Measurements from ENCODE around the gene SMAD7.
A peak's percentile ranks its signal among the peaks of the same experiment; 100 is the strongest.

SMAD7 gene

GRCh38 chr18:48945953-48946217, 4.9 kb downstream of the SMAD7 start:
- Histone ChIP-seq H3K9ac (ENCODE audit: low read depth in 1 of 2, low read length in 2 of 2) (peak overlapping the region in 1 of 2 donors; percentile 11), H3K4me3 (ENCODE audit: low read depth in 1 of 2, low read length in 2 of 2) (peak overlapping the region; percentile 26 to 93), H3K4me1 (ENCODE audit: control insufficient read depth in 1 of 2, insufficient read depth in 2 of 2, low read length in 2 of 2) (peaks cover 71 to 73% of the 10 kb centered on the region in 2 donors), H3K9me3 (ENCODE audit: control insufficient read depth in 1 of 2, low read length in 2 of 2) (no peaks in the 10 kb centered on the region), H3K27me3 (ENCODE audit: control insufficient read depth in 1 of 2, insufficient read depth in 2 of 2, low read length in 2 of 2) (no peaks in the 10 kb centered on the region), H3K27ac (ENCODE audit: low read depth, low read length) (no peak overlapping the region), H3K36me3 (ENCODE audit: control insufficient read depth in 1 of 2, insufficient read depth in 2 of 2, low read length in 2 of 2) (peaks cover 5 to 26% of the 10 kb centered on the region in 2 donors)

DNA sequence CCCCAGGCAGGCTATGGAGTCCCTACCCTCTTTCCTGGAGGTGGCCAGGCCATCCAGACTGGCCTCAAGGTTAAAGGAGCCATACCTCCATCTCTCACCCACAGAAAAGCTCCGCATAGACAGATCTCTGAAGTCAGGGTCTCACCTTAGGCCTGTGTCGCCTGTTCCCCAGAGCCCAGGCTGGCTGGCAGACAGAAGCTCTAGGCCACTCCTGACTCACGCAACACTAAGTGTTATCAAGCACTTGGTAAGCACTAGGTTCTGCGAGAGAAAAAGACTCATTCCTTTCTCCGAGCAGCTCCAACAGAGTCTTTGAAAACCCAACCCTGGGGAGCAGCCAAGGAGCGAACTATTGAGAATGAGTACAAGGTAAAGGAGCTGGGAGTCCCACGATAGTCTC, 6.1 kb downstream of the SMAD7 start:
- Histone ChIP-seq H3K9me3 (ENCODE audit: control insufficient read depth in 1 of 2, low read length in 2 of 2) (no peaks in the 10 kb centered on the region), H3K9ac (ENCODE audit: low read depth in 1 of 2, low read length in 2 of 2) (peak overlapping the region in 1 of 2 donors; percentile 21), H3K36me3 (ENCODE audit: control insufficient read depth in 1 of 2, insufficient read depth in 2 of 2, low read length in 2 of 2) (peaks cover 5 to 28% of the 10 kb centered on the region in 2 donors), H3K4me1 (ENCODE audit: control insufficient read depth in 1 of 2, insufficient read depth in 2 of 2, low read length in 2 of 2) (peaks cover 82 to 83% of the 10 kb centered on the region in 2 donors), H3K4me3 (ENCODE audit: low read depth in 1 of 2, low read length in 2 of 2) (peak overlapping the region; percentile 26 to 27), H3K27me3 (ENCODE audit: control insufficient read depth in 1 of 2, insufficient read depth in 2 of 2, low read length in 2 of 2) (no peaks in the 10 kb centered on the region), H3K27ac (ENCODE audit: low read depth, low read length) (peak overlapping the region; percentile 26)

GRCh38 chr18:48943736-48944527, 6.8 kb downstream of the SMAD7 start:
- peak overlapping the region; percentile 26 for H3K27ac ChIP-seq (ENCODE audit: low read depth, low read length)
- peak overlapping the region in 1 of 2 donors; percentile 21 for H3K9ac ChIP-seq (ENCODE audit: low read depth in 1 of 2, low read length in 2 of 2)
- H3K4me3 ChIP-seq (ENCODE audit: low read depth in 1 of 2, low read length in 2 of 2) = peak overlapping the region; percentile 26 to 27

GRCh38 chr18:48943333-48943732, 7.4 kb downstream of the SMAD7 start:
- Histone ChIP-seq H3K4me1 (ENCODE audit: control insufficient read depth in 1 of 2, insufficient read depth in 2 of 2, low read length in 2 of 2) (peaks cover 93 to 95% of the 10 kb centered on the region in 2 donors), H3K27me3 (ENCODE audit: control insufficient read depth in 1 of 2, insufficient read depth in 2 of 2, low read length in 2 of 2) (no peaks in the 10 kb centered on the region), H3K27ac (ENCODE audit: low read depth, low read length) (peak overlapping the region; percentile 26), H3K36me3 (ENCODE audit: control insufficient read depth in 1 of 2, insufficient read depth in 2 of 2, low read length in 2 of 2) (peaks cover 5 to 31% of the 10 kb centered on the region in 2 donors), H3K9me3 (ENCODE audit: control insufficient read depth in 1 of 2, low read length in 2 of 2) (no peaks in the 10 kb centered on the region), H3K4me3 (ENCODE audit: low read depth in 1 of 2, low read length in 2 of 2) (peak overlapping the region; percentile 1 to 4), H3K9ac (ENCODE audit: low read depth in 1 of 2, low read length in 2 of 2) (no peak overlapping the region)

More at GRCh38 chr18:48943736-48944527, 6.8 kb downstream of the SMAD7 start:
- Histone ChIP-seq H3K27me3 (ENCODE audit: control insufficient read depth in 1 of 2, insufficient read depth in 2 of 2, low read length in 2 of 2) (no peaks in the 10 kb centered on the region), H3K36me3 (ENCODE audit: control insufficient read depth in 1 of 2, insufficient read depth in 2 of 2, low read length in 2 of 2) (peaks cover 5 to 28% of the 10 kb centered on the region in 2 donors), H3K9me3 (ENCODE audit: control insufficient read depth in 1 of 2, low read length in 2 of 2) (no peaks in the 10 kb centered on the region), H3K4me1 (ENCODE audit: control insufficient read depth in 1 of 2, insufficient read depth in 2 of 2, low read length in 2 of 2) (peaks cover 87 to 89% of the 10 kb centered on the region in 2 donors)

GRCh38 chr18:48942554-48943261, 8.1 kb downstream of the SMAD7 start:
- no peaks in the 10 kb centered on the region for H3K9me3 ChIP-seq (ENCODE audit: control insufficient read depth in 1 of 2, low read length in 2 of 2)
- H3K27ac ChIP-seq (ENCODE audit: low read depth, low read length) = no peak overlapping the region
- peak overlapping the region; percentile 1 to 4 for H3K4me3 ChIP-seq (ENCODE audit: low read depth in 1 of 2, low read length in 2 of 2)
- no peaks in the 10 kb centered on the region for H3K27me3 ChIP-seq (ENCODE audit: control insufficient read depth in 1 of 2, insufficient read depth in 2 of 2, low read length in 2 of 2)
- peaks cover 5 to 37% of the 10 kb centered on the region in 2 donors for H3K36me3 ChIP-seq (ENCODE audit: control insufficient read depth in 1 of 2, insufficient read depth in 2 of 2, low read length in 2 of 2)
- peaks cover 95 to 97% of the 10 kb centered on the region in 2 donors for H3K4me1 ChIP-seq (ENCODE audit: control insufficient read depth in 1 of 2, insufficient read depth in 2 of 2, low read length in 2 of 2)
- no peak overlapping the region for H3K9ac ChIP-seq (ENCODE audit: low read depth in 1 of 2, low read length in 2 of 2)

DNA sequence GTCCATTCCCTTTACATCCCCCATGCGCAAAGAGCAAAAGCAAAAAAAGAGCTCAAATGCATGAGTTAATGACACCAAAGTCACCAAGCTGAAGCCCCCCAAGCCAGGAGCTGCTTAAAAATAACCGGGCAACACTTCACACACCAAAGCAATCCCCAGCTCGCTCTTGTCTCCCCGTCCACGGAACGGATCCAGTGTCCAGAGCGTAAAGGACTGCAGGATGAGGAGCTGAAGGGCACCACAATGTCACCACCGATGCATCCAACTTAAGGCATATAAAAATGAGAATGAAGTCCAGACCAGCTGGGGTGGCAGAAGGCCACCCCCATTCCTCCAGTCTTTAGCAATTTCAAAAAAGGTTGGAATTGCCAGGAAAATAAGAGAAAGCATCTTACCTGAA, 8.7 kb downstream of the SMAD7 start:
- Histone ChIP-seq H3K27me3 (ENCODE audit: control insufficient read depth in 1 of 2, insufficient read depth in 2 of 2, low read length in 2 of 2) (no peaks in the 10 kb centered on the region), H3K36me3 (ENCODE audit: control insufficient read depth in 1 of 2, insufficient read depth in 2 of 2, low read length in 2 of 2) (peaks cover 5 to 41% of the 10 kb centered on the region in 2 donors), H3K27ac (ENCODE audit: low read depth, low read length) (no peak overlapping the region), H3K4me3 (ENCODE audit: low read depth in 1 of 2, low read length in 2 of 2) (peak overlapping the region in 1 of 2 donors; percentile 19), H3K4me1 (ENCODE audit: control insufficient read depth in 1 of 2, insufficient read depth in 2 of 2, low read length in 2 of 2) (peaks cover 95 to 97% of the 10 kb centered on the region in 2 donors), H3K9ac (ENCODE audit: low read depth in 1 of 2, low read length in 2 of 2) (no peak overlapping the region), H3K9me3 (ENCODE audit: control insufficient read depth in 1 of 2, low read length in 2 of 2) (no peaks in the 10 kb centered on the region)

DNA sequence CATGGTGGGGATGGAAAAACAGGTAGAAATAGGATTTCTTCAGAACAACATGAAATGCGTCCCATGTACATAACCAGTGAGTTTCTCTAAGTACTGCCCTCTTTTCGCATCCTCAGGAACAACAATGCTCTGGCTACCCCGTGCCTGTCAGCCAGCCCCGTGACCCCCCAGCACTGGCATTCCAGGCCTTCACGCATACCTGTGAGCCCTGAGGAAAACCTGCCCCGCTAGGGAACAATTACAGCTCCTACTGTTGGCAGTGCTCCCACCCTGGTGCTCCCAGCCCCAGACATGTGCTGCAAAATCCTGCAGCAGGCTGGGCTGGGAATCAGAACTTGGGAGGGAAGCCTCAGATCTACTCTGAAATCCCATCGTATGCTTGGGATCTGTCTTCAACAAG, 9.1 kb downstream of the SMAD7 start:
- H3K4me1 ChIP-seq (ENCODE audit: control insufficient read depth in 1 of 2, insufficient read depth in 2 of 2, low read length in 2 of 2) = peaks cover 92 to 97% of the 10 kb centered on the region in 2 donors
- H3K4me3 ChIP-seq (ENCODE audit: low read depth in 1 of 2, low read length in 2 of 2) = peak overlapping the region in 1 of 2 donors; percentile 19
- H3K9ac ChIP-seq (ENCODE audit: low read depth in 1 of 2, low read length in 2 of 2) = no peak overlapping the region
- no peaks in the 10 kb centered on the region for H3K9me3 ChIP-seq (ENCODE audit: control insufficient read depth in 1 of 2, low read length in 2 of 2)
- H3K27ac ChIP-seq (ENCODE audit: low read depth, low read length) = no peak overlapping the region
- no peaks in the 10 kb centered on the region for H3K27me3 ChIP-seq (ENCODE audit: control insufficient read depth in 1 of 2, insufficient read depth in 2 of 2, low read length in 2 of 2)
- H3K36me3 ChIP-seq (ENCODE audit: control insufficient read depth in 1 of 2, insufficient read depth in 2 of 2, low read length in 2 of 2) = peaks cover 5 to 41% of the 10 kb centered on the region in 2 donors

- H3K27ac ChIP-seq (ENCODE audit: low read depth, low read length) = peak overlapping the region; percentile 3
- H3K4me3 ChIP-seq (ENCODE audit: low read depth in 1 of 2, low read length in 2 of 2) = peak overlapping the region; percentile 19 to 27
- peaks cover 88 to 93% of the 10 kb centered on the region in 2 donors for H3K4me1 ChIP-seq (ENCODE audit: control insufficient read depth in 1 of 2, insufficient read depth in 2 of 2, low read length in 2 of 2)
- no peak overlapping the region for H3K9ac ChIP-seq (ENCODE audit: low read depth in 1 of 2, low read length in 2 of 2)
- H3K9me3 ChIP-seq (ENCODE audit: control insufficient read depth in 1 of 2, low read length in 2 of 2) = no peaks in the 10 kb centered on the region
- H3K27me3 ChIP-seq (ENCODE audit: control insufficient read depth in 1 of 2, insufficient read depth in 2 of 2, low read length in 2 of 2) = no peaks in the 10 kb centered on the region
- peaks cover 9 to 40% of the 10 kb centered on the region in 2 donors for H3K36me3 ChIP-seq (ENCODE audit: control insufficient read depth in 1 of 2, insufficient read depth in 2 of 2, low read length in 2 of 2)
Measured at GRCh38 chr18:48940854-48941611, 9.7 kb downstream of the SMAD7 start.

DNA sequence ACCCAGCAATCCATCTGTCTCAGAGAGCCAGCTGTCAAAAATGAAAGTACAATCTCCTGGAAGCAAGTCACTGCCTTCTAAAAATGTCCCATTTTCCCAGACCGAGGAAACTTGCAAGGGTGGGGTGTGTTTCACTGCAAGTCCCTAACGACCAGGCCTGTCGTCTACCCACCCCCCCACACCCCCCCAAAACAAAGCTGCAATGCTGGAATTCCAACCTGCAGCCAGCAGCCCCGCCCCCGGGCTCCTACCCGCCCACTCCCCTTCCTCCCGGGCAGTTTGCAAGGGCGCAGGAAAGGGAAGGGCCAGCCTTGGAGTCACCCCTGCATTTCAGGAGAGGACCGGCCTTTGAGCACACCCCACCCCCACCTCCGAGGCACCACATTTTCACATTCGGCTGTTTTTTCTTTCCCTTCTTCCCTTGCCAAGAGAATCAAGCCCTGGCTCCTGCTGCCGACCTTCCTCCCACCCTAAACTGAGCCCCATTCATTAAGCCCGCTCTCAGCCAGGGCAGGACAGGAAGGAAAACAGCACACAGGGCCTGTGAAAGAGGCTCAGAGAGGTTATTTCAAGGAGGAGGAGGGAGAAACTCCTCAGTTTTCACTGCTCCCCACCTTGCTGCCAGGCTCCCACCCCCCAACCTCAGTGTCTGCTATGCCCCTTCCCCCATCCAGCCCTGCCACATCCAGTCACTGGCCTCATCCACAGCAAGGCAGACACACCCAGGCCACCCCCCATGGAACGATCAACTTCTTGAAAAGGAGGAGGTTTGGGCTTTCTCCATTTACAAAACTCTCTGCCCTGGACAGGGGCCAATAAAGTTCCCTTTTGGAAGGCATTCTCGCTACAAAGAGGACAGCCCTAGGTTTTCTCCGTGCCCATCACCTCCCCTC, 11.3 kb downstream of the SMAD7 start:
- peaks cover 87 to 92% of the 10 kb centered on the region in 2 donors for H3K4me1 ChIP-seq (ENCODE audit: control insufficient read depth in 1 of 2, insufficient read depth in 2 of 2, low read length in 2 of 2)
- H3K9me3 ChIP-seq (ENCODE audit: control insufficient read depth in 1 of 2, low read length in 2 of 2) = no peaks in the 10 kb centered on the region
- peak overlapping the region; percentile 37 to 43 for H3K4me3 ChIP-seq (ENCODE audit: low read depth in 1 of 2, low read length in 2 of 2)
- peak overlapping the region; percentile 60 for H3K27ac ChIP-seq (ENCODE audit: low read depth, low read length)
- H3K9ac ChIP-seq (ENCODE audit: low read depth in 1 of 2, low read length in 2 of 2) = peak overlapping the region; percentile 18 to 39
- no peaks in the 10 kb centered on the region for H3K27me3 ChIP-seq (ENCODE audit: control insufficient read depth in 1 of 2, insufficient read depth in 2 of 2, low read length in 2 of 2)
- H3K36me3 ChIP-seq (ENCODE audit: control insufficient read depth in 1 of 2, insufficient read depth in 2 of 2, low read length in 2 of 2) = peaks cover 9 to 31% of the 10 kb centered on the region in 2 donors
